Activated CD4-positive, alpha-beta T cell treated with anti-CD3 and anti-CD28 coated beads for 4 hours (primary cell): ENCODE results near the gene MAMDC2.

Source experiments
- DNase-seq, 2 donors: peaks; one replicate each; pipeline ENCODE4 v3.0.0-alpha.2; 2020

The MAMDC2 gene

DNA sequence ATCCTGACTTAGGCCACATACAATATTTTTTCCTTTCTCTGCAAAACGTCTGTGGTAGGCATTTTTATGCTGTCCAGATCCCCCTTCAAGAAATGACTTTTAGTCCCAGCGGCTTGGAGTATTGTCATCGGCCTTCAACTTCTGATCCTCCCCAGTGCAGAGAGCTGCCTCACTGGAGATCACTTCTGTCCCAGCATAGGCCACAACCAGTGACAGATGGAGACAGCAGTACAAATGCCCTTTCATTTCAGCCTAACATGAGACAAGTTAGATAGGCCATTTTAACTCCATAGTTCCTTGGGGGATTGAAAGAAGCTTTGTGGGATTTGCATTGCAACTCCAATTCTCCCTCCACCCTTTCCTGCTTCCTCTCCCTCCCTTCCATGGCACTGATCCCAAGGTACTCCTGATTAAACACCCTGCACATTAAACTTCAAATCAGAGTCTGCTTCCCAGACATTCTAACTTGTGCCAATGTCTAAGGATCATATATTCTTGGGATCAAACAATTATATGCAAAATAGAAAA is 3.2 kb upstream of the MAMDC2 start:
- DNase-seq = no peak

DNA sequence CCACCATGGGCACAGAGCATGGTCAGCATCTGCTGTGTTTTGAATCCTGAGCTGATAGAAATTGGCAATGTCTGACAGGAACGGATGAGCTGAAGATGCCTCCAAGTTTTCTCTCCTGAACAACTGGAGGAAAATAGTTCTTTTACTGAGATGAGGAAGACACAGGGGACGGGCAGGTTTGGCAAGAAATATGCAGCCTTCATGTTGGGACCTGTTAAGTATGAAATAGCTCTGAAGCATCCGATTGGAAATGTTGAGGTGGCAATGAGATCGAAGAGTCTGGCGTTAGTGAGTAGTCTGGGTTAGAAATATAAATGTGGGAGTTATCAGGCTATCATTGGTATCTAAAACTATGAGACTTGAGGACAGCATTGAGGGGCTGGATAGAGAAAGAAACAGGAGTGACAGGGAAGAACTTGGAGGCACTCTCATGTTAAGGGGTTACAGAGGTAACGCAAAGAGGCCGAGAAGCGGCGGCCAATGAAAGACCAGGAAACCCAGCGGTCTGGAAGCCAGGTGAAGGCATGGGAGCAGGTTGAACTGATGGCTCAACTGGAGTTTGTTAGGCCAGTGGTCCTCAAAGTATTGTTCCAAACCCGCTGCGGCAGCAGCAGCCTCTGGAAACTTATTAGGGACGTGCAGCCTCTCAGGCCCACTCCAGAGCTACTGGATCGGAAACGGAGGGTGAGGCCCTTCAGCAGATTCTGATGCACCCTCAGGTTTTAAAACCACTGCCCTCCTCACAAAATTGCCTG is 1.0 kb upstream of the MAMDC2 start:
- DNase-seq = no peak

DNA sequence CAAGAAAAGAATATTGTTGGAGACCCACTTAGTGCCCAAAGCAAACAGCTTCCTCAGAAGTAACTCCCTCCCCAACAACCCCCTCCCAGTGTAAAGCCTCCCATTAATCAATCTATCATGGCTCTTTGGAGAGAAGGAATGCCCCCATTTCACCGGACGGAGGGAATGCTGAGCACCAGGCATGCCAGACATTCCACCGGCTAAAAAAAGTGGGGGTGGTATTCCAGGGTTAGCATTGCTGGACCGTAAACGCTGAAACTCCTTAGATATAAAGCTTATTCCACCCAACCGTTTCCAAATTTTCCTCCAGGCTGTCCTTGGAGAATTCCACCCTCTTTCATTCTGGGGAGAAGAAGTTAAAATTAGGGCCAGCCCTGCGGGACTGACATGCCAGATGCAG is 363 bp upstream of the MAMDC2 start:
- DNase-seq = no peak

DNA sequence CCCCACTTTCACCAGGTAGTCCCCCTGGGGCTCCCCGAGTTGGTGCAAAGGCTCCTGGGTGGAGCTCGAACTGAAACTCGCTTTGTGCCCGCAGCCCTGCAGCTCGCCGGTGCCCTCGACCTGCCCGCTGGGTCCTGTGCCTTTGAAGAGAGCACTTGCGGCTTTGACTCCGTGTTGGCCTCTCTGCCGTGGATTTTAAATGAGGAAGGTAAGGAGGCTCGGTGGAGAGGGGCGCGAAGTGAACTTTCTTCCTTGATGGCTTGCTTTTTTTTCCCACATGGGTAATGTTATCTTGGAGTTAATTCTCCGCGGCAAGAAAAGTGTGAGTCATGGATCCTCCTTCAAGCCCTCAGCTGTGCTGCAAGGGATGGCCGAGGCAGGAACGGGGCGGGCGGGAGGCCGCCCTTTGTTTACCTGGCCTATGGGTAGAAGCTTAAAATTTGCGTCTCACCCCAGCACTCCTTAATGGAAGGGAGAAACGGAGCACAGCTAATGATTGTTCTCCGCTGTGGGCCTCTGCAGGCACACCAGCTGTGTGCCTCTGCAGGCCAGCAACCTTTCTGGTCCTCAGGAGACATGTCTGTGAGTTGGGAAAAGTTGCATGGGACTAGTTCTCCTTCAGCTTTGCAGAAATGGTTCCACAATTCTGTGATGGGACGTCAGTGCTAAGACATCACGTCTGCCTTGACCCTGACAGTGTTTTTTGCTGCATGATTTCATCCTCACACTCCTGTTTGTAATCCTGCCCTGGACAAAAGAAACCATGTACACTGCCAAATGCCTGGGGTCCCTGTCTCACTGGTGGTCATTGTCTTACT is 1.1 kb downstream of the MAMDC2 start:
- no peak for DNase-seq

DNA sequence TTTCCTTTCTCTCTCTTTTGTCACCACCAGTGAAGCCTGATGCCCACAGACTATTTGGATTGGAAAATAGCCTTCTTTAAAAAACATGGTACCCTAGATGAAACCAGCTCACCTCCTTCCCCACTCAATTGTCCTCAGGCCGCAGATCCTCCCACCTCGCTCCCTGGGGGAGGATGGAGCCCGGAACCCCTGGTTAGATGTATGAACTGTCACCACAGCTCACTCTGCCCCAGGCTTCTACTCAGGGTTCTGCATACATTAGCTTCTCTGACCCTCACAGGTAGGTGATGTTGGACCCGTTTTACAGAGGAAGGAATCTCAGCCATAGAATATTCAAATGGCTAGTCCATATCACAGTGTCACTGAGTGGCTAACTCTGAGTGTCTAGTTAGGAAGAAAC is 1.8 kb downstream of the MAMDC2 start:
- DNase-seq = no peak

DNA sequence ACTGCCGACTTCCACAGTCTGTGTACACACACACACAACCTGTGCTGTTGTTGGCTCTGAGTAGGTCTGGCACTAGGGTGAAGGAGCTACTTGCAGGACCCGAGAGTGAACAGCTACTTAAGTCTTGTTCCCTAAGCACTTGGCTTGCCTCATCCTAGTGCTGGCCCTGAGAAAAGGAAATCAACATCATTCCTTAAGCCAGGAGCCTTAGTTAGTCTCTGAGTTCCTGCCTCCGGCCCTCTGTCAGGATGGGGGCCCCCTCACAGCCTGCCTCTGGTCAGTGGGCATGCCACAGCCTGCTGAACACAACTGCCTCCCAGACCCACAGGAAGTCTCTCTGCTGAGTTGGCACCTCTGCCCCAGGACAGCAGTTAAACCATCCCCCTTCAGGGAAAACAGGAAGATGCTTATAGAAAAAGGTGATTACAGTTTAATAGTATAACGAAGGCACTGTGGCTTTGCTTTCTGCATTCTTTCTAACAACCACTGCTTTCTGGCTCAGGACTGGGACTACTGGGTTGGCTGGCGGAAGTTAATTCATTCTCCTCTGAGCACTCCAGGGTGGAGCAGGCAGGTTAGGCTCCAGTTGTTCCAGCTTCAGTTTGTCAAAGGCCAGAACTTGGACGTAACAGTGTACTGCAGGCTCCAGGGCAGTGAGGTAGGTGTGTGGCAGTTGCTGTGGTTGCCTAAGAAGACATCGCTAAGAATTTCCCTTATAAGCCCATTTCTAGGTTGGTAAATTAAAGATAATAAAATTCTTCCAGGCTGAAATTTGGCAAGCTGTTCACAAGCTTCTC is 2.8 kb downstream of the MAMDC2 start:
- DNase-seq = no peak

DNA sequence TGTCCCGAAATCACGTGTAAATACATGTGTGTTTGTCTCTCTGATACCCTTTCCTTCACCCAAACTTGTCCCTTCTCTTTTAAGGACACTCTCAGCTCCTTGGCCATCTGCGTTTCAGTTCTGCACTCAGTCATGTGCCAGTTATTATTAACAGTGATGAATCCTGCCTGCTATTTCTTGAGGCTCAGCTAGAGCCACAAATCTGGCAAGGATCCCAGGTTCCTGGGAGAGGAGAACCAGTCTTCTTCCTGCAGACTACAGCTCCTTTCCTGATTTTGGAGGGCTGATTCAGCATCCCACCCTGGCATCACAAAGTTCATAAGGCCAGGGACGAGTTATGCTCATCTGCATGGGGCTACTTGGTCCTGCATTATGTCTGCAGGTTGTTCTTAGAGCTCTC is 5.6 kb downstream of the MAMDC2 start:
- DNase-seq = no peak

DNA sequence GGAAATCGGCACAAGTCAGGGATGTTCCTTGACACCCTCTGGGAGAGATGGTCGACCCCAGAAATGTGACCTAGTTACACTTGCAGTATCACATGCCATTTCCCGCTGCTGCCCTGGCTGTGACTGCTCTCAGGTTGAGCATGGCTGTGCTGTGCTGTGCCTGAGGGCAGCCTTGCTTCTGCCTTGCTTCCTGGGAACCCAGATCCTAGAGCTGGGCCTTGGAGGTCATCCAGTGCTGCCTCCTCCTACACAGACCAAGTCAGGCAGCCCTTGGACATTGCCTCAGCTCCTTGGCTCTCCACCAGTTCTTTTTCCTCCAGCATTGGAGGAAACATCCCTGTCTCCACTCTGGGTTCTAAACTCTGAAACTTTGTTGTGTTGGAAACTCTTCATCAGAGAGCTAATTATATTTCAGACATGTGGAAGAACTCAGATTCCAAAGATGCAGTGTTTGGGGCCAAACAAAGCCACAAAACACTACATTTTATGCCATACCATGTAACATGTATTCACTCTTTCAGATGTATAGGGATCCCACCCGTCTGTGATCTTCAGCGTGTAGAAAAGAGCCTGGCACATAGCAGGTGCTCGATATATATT is 6.1 kb downstream of the MAMDC2 start:
- no peak for DNase-seq

DNA sequence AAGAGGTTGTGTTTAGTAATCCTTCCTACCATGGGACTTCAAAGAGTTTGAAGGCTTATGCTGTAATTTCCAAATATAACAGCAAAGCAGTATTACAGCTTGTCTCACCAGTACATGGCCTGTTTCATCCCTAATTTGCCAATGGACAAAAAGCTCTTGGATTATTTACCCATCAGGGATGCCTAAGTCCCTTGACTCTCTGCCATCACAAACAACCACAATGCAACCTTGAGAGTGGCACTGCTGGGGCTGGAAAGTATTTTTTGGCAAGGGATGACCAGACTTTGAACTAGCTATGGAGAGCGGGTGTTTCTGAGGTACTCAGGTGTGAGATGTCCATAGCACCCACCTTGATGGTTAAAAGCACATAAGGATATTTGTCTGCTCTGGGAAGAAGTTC is 9.1 kb downstream of the MAMDC2 start:
- no peak for DNase-seq

DNA sequence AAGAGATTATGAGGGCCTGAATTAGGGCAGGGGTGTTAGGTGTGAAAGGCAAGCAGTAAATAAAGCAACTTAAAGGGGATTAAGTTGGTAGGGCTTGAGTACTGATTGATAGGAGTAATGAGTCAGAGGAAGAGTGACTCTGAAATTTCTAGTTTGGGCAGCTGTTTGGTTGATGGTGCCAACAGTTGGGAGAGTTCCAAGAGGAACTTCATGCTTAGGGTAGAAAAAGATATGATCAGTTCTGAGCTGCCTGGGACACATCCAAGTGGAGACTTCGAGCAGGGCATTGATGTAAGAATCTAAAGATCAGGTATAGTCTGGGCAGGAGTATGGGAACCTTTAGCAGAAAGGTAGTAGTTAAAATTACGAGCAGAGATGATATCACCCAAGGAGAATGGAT is 10.2 kb downstream of the MAMDC2 start:
- DNase-seq = no peak

DNA sequence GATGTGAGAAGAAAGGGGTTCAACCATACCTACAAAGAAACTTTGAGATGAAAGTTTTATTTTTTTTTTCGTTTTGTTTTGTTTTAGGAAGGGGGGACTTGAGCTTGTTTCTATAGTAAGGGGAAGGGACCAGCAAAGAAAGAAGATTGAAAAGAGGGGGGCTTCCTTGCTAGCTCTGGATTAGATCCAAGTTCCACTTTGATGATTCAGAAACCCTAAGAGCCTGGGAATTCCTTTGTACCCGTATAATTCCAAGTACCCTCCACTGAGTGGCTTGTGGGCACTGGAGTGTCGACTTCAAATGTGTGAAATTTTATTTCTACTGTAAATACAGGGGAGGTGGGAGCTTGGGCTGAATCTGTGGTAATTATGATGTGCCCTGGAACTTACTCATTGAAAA is 10.9 kb downstream of the MAMDC2 start:
- DNase-seq = no peak

DNA sequence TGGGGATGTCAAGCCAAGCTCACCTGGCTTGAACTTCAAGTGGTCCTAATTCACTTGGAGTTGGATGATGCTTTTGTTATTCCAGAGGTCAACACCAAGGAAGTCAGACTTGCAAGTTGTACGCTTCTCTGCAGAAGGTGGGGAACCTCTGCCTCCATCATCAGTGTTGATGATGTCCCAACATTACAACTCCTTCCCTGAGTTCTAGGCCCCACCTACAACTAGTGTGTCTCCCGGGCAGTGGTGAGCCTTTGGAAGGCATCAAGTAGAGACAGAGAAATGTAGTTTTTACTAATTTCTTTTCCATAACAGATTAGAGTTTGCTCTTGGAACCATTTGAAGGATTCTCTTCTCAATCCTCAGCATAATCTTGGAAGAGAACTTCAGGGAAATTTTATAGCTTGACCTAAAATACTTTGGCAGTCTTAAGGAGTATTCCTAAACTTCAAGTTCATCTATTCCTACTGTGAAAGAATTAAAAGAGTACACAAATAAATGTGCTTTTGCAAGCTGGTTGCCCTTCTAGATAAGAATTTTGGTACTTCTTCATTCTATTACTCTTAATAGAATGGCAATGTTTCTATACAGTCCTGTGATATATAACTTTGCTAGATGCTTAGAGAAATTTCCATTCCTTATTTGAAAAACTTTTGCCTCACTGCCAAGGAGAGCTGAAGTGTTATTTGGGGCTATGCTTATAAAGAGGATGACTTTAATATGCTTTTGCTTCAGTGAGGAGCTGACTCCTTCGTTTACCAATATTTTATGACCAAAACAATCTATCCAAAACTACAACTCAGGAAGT is 12.0 kb downstream of the MAMDC2 start:
- DNase-seq = no peak

DNA sequence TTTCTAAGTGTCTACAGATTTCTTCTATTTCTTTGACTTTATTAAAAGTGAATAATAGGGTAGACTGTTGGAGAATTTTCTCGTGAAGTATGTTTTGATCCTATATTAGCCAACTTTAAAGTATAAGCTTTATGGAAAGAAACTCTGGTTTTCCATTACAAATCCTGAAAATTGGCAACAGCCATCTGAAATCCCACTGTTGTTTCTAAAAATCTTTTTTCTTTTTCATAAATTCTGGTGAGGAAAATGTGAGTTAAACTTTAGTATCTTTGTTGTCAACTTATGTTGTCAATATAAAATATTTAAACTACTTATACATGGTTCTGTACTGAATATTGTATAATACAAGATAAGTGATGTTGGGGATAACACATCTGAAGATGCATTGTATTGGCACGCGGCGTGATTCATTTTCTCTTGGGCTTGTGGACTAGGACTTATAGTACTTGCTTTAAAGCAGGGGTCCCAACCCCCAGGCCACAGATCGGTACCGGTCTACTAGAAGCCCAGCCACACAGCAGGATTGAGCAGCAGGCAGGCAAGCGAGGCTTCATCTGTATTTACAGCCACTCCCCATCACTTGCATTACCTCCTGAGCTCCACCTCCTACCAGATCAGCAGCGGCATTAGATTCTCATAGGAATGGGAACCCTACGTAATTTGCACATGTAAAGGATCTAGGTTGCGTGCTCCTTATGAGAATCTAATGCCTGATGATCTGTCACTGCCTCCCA is 12.7 kb downstream of the MAMDC2 start:
- DNase-seq = no peak

DNA sequence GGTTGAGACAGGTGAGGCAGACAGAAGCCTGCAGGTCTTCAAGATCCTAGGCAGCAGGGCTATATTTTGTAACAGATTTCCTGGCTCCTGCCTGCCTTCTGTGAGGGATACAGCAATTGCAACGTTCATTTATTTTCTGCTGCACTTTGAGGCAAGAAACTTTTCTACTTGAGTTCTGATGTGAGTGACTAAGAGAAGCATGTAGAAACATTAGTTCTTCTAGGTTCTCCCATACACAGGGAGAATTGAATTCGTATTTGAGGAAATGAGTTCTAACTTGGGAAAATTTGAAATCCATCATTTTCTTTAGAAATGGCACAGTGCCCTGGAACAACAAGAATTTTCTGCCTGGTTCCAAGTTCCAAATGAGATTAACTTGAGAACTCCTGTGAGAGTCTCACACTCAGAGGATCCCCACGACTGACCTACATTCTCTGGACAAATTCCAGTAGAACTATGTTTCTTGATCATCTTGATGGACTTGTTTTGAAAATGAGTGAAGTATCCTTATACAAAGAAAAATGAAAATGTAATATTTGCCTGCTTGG is 15.0 kb downstream of the MAMDC2 start:
- DNase-seq = no peak

DNA sequence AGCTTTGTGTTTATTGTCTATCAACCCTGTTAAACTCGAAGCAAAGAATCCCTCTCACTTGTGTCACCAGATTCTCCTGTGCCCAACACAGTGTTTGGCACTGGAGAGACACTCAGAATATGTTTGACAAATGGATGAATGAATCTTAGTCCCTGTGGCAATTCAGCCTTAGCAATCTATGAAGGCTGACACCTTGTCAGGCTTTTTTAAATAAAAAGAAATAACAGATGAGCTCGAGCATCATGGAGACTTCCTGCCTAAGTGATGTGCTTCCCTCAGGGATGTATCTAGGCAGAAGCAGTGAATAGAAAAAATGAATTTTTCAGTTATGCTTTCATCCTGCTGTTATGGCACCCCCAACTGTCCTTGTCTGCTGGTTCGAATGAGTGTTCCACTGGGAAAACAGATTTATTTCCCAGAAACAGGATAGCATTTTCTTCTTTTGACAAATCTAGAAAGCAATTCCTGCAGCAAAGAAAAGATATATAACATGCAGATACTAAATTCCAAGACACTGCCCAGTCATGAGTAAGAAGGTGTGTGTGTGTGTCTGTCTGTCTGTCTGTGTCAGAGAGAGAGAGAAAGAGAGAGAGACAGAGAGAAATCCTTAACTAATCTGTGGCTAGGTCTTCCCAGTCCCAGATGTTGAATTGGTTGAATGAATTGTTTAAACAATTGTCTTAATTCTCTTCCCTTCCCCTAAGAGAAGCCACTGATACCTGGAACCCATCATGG is 16.7 kb downstream of the MAMDC2 start:
- no peak for DNase-seq

DNA sequence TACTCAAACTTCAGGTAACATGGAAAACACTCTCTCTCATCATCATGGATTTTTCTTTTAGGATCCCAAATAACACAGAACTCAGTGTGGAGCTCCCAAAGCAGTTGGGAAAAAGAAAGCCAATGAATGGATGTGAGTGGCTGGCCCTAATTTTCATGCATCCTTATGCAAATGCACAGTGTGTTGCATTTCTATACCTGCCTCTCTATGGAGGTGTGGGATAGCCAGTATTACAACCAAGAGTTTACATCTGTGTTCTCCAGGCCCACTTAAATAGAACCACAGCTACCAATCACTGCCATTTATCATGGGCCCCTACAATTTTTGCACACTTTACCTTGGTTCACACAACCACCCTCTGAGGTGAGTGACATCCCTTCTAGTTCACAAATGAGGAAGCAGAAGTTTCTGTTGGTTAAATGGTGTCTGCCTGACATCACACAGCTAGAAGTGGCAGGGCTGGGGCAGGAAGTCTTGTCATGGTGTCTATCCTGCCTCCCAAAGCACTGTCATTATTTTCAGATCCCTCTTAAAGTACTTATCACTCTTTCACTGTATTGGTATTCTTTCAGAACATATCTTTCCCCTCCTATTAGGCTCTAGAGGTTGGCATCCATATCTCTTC is 17.3 kb downstream of the MAMDC2 start:
- DNase-seq = no peak

DNA sequence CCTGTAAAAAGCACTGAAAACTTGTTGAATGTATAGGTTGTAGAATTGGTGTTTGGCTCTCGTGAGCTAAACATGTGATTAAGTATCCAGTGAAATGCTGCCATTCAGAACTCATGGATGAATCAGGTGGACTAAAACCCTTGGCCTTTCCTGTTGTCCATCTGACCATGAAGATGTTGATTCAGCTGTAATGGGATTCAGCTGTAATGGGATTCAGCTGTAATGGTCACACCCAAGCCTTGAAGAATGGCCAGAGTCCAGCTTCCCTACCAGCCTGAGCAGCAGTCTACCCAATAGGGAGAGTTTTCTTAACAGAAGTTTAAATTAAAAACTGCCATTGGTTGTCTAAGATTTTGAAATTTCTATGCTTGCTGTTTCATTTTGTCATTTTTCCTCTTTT is 18.1 kb downstream of the MAMDC2 start:
- no peak for DNase-seq

DNA sequence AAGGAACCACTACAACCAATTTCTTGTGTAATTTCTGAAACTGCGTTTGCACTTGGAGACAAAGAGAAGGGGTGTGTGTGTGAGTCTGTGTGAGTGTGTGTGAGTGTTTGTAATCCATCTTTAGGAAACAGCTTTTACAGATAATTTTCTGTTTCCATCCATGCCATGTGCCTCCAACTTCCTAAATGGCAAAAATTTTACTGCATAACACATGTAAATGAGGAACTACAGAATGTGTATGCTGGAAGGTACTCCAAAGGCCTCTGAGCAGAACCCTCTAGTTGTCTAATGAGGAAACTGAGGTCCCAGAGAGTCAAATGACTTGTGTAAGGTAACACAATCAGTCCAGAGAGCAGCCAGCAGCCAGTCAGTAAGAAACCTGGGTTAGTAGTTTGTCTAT is 20.8 kb downstream of the MAMDC2 start:
- no peak for DNase-seq

DNA sequence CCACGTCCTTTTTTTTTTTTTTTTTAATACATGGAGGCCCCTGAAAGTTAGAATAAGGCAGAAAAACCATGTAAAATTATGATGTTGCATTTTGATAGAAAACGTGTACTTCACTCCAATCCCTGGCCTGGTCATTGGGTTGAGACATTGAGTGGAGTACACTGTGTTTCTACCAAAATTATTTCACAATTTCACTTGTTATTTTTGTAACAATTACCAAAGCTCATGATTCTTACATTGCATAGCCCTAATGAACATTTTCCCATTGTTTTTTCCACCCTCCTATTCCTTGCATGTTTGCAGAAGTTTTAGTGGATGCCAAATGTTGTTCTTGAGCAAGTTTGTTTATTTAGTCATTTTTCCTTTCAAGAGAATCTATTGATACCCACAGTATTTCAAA is 21.9 kb downstream of the MAMDC2 start:
- DNase-seq = no peak

DNA sequence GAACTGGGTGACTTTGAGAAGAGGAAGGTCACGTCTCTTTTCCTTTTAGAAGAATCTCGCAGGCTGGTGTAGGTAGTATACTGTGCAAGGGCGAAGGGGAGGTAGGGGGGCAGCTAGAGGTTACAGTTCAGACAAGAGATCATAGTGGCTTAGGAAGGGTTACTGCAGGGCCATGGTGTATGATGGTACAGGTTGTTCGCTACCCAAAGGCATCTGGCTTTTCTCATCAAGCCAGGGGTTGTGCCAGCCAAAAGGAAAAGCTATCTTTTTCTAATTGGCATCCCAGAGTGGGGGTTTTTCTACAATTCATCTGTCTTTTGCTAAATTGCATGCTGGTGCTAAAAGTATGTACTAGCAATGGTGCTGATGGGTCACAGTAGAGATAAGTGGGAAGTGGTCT is 22.8 kb downstream of the MAMDC2 start:
- no peak for DNase-seq
